ENCODE data around the gene PABPC1L. TPM values are rescaled to one million over a fixed set of nuclear protein-coding genes. Genes with fewer than 3 reads are reported as not detected.

The PABPC1L gene
- total RNA-seq, 2 donors from 2014 or later = 129 to 142 TPM

DNA sequence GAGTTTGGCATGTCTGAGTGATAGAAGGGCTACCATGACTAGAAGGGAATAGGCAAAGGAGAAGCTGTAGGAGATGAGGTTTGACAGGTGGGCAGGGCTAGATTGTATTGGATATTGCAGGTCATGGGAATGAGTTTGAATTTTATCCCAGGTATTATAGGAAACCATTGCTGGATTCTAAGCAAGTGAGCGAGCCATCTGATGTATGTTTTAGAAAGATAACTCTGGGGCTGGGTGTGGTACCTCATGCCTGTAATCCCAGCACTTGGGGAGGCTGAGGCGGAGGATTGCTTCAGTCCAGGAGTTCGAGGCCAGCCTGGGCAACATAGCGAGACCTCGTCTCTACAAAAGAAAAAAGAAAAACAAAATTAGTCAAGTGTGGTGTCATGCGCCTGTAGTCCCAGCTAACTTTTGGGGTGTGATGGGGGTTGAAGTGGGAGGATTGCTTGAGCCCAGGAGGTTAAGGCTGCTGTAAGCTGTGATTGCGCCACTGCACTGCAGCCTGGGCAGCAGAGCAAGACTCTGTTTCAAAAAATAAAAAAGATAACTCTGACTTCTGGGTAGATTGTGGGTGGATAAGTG lies 73.3 kb downstream of the PABPC1L start:
- H3K36me3 ChIP-seq (ENCODE audit: control insufficient read depth, insufficient read depth, low read length) = peaks cover 83% of the 10 kb centered on the region
- H3K4me1 ChIP-seq (ENCODE audit: control insufficient read depth, insufficient read depth, low read length) = no peaks in the 10 kb centered on the region
- Mint-ChIP-seq H3K27ac (no peak overlapping the region), H3K27me3 (ENCODE audit: insufficient read depth) (no peaks in the 10 kb centered on the region), H3K9me3 (no peaks in the 10 kb centered on the region), H3K4me1 (no peaks in the 10 kb centered on the region), H3K36me3 (ENCODE audit: low read depth) (peaks cover 46% of the 10 kb centered on the region), H3K4me3 (no peak overlapping the region)
- H3K27me3 ChIP-seq (ENCODE audit: control insufficient read depth, insufficient read depth, low read length, poor library complexity, severe bottlenecking) = no peaks in the 10 kb centered on the region
- H3K27ac ChIP-seq (ENCODE audit: low read depth, low read length) = no peak overlapping the region
- H3K4me3 ChIP-seq (ENCODE audit: low read length) = no peak overlapping the region
- TF ChIP-seq, protein P1, sequence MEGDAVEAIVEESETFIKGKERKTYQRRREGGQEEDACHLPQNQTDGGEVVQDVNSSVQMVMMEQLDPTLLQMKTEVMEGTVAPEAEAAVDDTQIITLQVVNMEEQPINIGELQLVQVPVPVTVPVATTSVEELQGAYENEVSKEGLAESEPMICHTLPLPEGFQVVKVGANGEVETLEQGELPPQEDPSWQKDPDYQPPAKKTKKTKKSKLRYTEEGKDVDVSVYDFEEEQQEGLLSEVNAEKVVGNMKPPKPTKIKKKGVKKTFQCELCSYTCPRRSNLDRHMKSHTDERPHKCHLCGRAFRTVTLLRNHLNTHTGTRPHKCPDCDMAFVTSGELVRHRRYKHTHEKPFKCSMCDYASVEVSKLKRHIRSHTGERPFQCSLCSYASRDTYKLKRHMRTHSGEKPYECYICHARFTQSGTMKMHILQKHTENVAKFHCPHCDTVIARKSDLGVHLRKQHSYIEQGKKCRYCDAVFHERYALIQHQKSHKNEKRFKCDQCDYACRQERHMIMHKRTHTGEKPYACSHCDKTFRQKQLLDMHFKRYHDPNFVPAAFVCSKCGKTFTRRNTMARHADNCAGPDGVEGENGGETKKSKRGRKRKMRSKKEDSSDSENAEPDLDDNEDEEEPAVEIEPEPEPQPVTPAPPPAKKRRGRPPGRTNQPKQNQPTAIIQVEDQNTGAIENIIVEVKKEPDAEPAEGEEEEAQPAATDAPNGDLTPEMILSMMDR (conservative IDR thresholded peaks at IDR 0.05) = no peak
- 96 to 100% methylated on average over 6 to 7 of the region's 7 CpGs for WGBS, 2 experiments (ENCODE audit: insufficient coverage in 1 of 2, insufficient read length in 1 of 2)
- no peak for DNase-seq
- H3K9ac ChIP-seq (ENCODE audit: extremely low read depth, low read length, poor library complexity, severe bottlenecking) = no peak overlapping the region
- no peaks in the 10 kb centered on the region for H3K9me3 ChIP-seq (ENCODE audit: control insufficient read depth, low read length)

DNA sequence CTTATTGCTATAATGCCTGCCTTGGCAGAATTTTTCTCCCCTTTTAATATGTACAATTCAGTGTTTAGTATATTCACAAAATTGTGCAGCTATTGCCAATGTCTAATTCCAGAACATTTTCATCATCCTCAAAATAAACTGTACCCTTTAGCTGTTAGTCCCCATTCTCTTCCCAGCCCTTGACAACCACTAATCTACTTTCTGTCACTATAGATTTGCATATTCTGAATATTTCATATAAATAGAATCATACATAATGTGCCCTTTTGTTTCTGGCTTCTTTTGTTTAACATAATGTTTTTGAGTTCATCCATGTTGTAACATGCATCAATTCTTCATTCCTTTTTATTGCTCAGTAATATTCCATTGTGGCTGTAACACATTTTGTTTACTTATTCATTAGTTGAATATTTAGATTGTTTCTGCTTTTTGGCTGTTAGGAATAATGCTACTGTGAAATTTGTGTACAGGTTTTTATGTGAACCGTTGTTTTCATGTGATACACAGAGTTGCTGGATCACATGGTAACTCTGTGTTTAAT lies 78.8 kb downstream of the PABPC1L start:
- Mint-ChIP-seq H3K27me3 (ENCODE audit: insufficient read depth) (no peaks in the 10 kb centered on the region), H3K27ac (no peak overlapping the region), H3K4me3 (no peak overlapping the region), H3K4me1 (no peaks in the 10 kb centered on the region), H3K36me3 (ENCODE audit: low read depth) (peaks cover 28% of the 10 kb centered on the region), H3K9me3 (no peaks in the 10 kb centered on the region)
- Histone ChIP-seq H3K9ac (ENCODE audit: extremely low read depth, low read length, poor library complexity, severe bottlenecking) (no peak overlapping the region), H3K27me3 (ENCODE audit: control insufficient read depth, insufficient read depth, low read length, poor library complexity, severe bottlenecking) (no peaks in the 10 kb centered on the region), H3K27ac (ENCODE audit: low read depth, low read length) (no peak overlapping the region), H3K4me3 (ENCODE audit: low read length) (no peak overlapping the region), H3K4me1 (ENCODE audit: control insufficient read depth, insufficient read depth, low read length) (no peaks in the 10 kb centered on the region), H3K9me3 (ENCODE audit: control insufficient read depth, low read length) (no peaks in the 10 kb centered on the region), H3K36me3 (ENCODE audit: control insufficient read depth, insufficient read depth, low read length) (peaks cover 47% of the 10 kb centered on the region)
- TF ChIP-seq, protein P1 (conservative IDR thresholded peaks at IDR 0.05) = no peak
- WGBS, 2 experiments (ENCODE audit: insufficient coverage in 1 of 2, insufficient read length in 1 of 2) = 97% methylated on average over 1 of the region's 1 CpG; no CpG with 5 or more reads in 1 of the 2 experiments
- no peak for DNase-seq

Other genes with a start within 250 kb of the PABPC1L start
- not detected for gene CCN5, start 194.7 kb upstream of the PABPC1L start, total RNA-seq
- gene KCNK15, start 164.2 kb upstream of the PABPC1L start, total RNA-seq = under 1 TPM; 0.15 to 0.22 TPM
- 10 to 100 TPM in 1 of 2 donors, 1 to 10 TPM in 1; 4.3 to 13.0 TPM for gene RIMS4, start 99.5 kb upstream of the PABPC1L start, total RNA-seq
- 100 to 1,000 TPM; 183 to 193 TPM for gene YWHAB, start 24.4 kb upstream of the PABPC1L start, total RNA-seq
- 10 to 100 TPM; 43.6 to 43.9 TPM for gene TOMM34, start 50.3 kb downstream of the PABPC1L start, total RNA-seq
- gene STK4, start 56.5 kb downstream of the PABPC1L start, total RNA-seq = 10 to 100 TPM; 29.2 to 33.1 TPM
- 1 to 10 TPM in 1 of 2 donors, under 1 TPM in 1; 0.18 to 1.5 TPM for gene KCNS1, start 191.1 kb downstream of the PABPC1L start, total RNA-seq
- not detected for gene WFDC5, start 205.1 kb downstream of the PABPC1L start, total RNA-seq
- not detected for gene WFDC12, start 214.4 kb downstream of the PABPC1L start, total RNA-seq